HepG2 (cell line): ENCODE data around the gene TTC19. TPM values are rescaled to one million over a fixed set of nuclear protein-coding genes. Genes with fewer than 3 reads are reported as not detected.

Experiments used
- ATAC-seq: fragments of 200-7000 bp; cut with Tn5 transposase; 3 replicates; pipeline ENCODE4 v1.9.1; 2020; ENCODE audit warnings: mild to moderate bottlenecking, moderate library complexity
- BruUV-seq: library from RNA; stranded (reverse); fragments of 400-500 nt; replicated peaks from 2 replicates; lab custom pipeline; 2021; lab: Mats Ljungman, UMichigan
- CTCF ChIA-PET: fragments of 300-600 bp; formaldehyde crosslinking; extraction: SDS; loops from one replicate; lab custom pipeline; 2021; ENCODE audit warnings: low total read pairs, inconsistent platforms, low intra/inter-chr PET ratio; lab: Yijun Ruan, JAX
- POLR2A ChIA-PET: fragments of 350-600 bp; sonication (Branson Sonifier 250); formaldehyde crosslinking; loops from one replicate; lab custom pipeline; 2020; ENCODE audit warnings: antibody characterized with exemption, inconsistent platforms; lab: Yijun Ruan, JAX
- DNase-seq: peaks from one replicate; pipeline ENCODE4 v3.0.0-alpha.2; 2015; ENCODE audit warnings: low spot score
- FAIRE-seq: peaks from 3 replicates; lab custom pipeline; 2011; peaks lifted over from hg19 to GRCh38; lab: Jason Lieb, UNC
- H2AFZ ChIP-seq: one replicate; pipeline ENCODE4 v1.6.1; 2011; ENCODE audit warnings: low read length, inconsistent platforms
- H3K27ac ChIP-seq: fragments of 300-600 bp; 3 replicates; pipeline ENCODE4 v1.8.0; 2011; ENCODE audit warnings: mixed run types, mild to moderate bottlenecking, mixed read lengths, low read length, inconsistent platforms; ENCODE audit not compliant: insufficient read depth; ENCODE audit errors: extremely low read length
- H3K27me3 ChIP-seq, 2 experiments: fragments of 200-600 bp in 1 of 2; 2 replicates in 1 of 2; 3 replicates in 1 of 2; pipeline versions ENCODE4 v1.6.0 to v1.8.0; 2011; ENCODE audit warnings: low read length in 2 of 2, mild to moderate bottlenecking in 2 of 2, moderate library complexity in 2 of 2, inconsistent platforms in 1 of 2; ENCODE audit not compliant: insufficient read depth in 2 of 2, control insufficient read depth in 1 of 2
- H3K36me3 ChIP-seq, 2 experiments: fragments of 200-600 bp in 1 of 2; replicated peaks in 1 of 2; 2 replicates in 1 of 2; 3 replicates in 1 of 2; pipeline versions ENCODE4 v1.5.1 to v1.8.0; 2011; ENCODE audit warnings: low read length in 2 of 2, inconsistent platforms in 1 of 2; ENCODE audit not compliant: insufficient read depth in 2 of 2, control insufficient read depth in 1 of 2
- H3K4me1 ChIP-seq: 2 replicates; pipeline ENCODE4 v1.5.1; 2012; ENCODE audit warnings: low read length, inconsistent platforms; ENCODE audit not compliant: insufficient read depth
- H3K4me2 ChIP-seq: 2 replicates; pipeline ENCODE4 v1.6.0; 2011; ENCODE audit warnings: low read depth, low read length, inconsistent platforms
- H3K4me3 ChIP-seq, 3 experiments: fragments of 200-600 bp in 1 of 3; sonication (generic), shearing (Covaris generic) in 1 of 3; replicated peaks in 1 of 3; 2 replicates each; pipeline ENCODE4 v1.5.1; 2011 to 2016; ENCODE audit warnings: low read length in 3 of 3, inconsistent platforms in 2 of 3, low read depth in 2 of 3, mild to moderate bottlenecking in 2 of 3, control low read depth in 1 of 3, mixed read lengths in 1 of 3; ENCODE audit not compliant: insufficient read depth in 1 of 3
- H3K79me2 ChIP-seq: one replicate; pipeline ENCODE4 v1.6.1; 2011; ENCODE audit warnings: low read length, inconsistent platforms; ENCODE audit not compliant: insufficient read depth
- H3K9ac ChIP-seq: 2 replicates; pipeline ENCODE4 v1.6.0; 2011; ENCODE audit warnings: mild to moderate bottlenecking, low read depth, low read length, inconsistent platforms; ENCODE audit not compliant: insufficient read depth
- H3K9me3 ChIP-seq: 2 replicates; pipeline ENCODE4 v1.5.1; 2012; ENCODE audit warnings: mild to moderate bottlenecking, low read length
- H4K20me1 ChIP-seq: 2 replicates; pipeline ENCODE4 v1.6.0; 2011; ENCODE audit warnings: inconsistent platforms, mild to moderate bottlenecking, low read length, moderate library complexity; ENCODE audit not compliant: insufficient read depth
- CEBPG ChIP-seq: IDR thresholded peaks from 2 replicates; pipeline ENCODE4 v1.6.1; 2016
- ETV5 ChIP-seq: IDR thresholded peaks from 2 replicates; pipeline ENCODE4 v1.6.1; 2018; ENCODE audit warnings: missing biosample characterization, missing genetic modification reagents, inconsistent platforms, borderline replicate concordance
- FIP1L1 ChIP-seq: fragments of 200-400 bp; formaldehyde crosslinking; IDR thresholded peaks from 2 replicates; pipeline ENCODE4 v1.6.1; 2018; ENCODE audit warnings: low read depth, mild to moderate bottlenecking, low read length, moderate library complexity, borderline replicate concordance; ENCODE audit not compliant: insufficient read depth
- FOSL1 ChIP-seq: sonication (generic); formaldehyde crosslinking; IDR thresholded peaks from 2 replicates; pipeline ENCODE4 v1.9.0; 2021; ENCODE audit warnings: missing genetic modification reagents, borderline replicate concordance
- JUN ChIP-seq: sonication (generic); formaldehyde crosslinking; IDR thresholded peaks from 2 replicates; pipeline ENCODE4 v1.4.0; 2020; ENCODE audit warnings: mild to moderate bottlenecking, missing genetic modification reagents
- WIZ ChIP-seq: sonication (generic); formaldehyde crosslinking; IDR thresholded peaks from 2 replicates; pipeline ENCODE4 v1.5.1; 2020; ENCODE audit warnings: mild to moderate bottlenecking, missing genetic modification reagents
- ZNF30 ChIP-seq: sonication (generic); formaldehyde crosslinking; IDR thresholded peaks from 2 replicates; pipeline ENCODE4 v1.5.0; 2020; ENCODE audit warnings: mild to moderate bottlenecking, missing genetic modification reagents
- ZNF598 ChIP-seq: sonication (generic); formaldehyde crosslinking; IDR thresholded peaks from 2 replicates; pipeline ENCODE4 v1.5.1; 2020; ENCODE audit warnings: mild to moderate bottlenecking, missing genetic modification reagents, borderline replicate concordance
- ZNF672 ChIP-seq: sonication (generic); formaldehyde crosslinking; IDR thresholded peaks from 2 replicates; pipeline ENCODE4 v1.8.1; 2022; ENCODE audit warnings: missing genetic modification reagents
- ZNF772 ChIP-seq: sonication (generic); formaldehyde crosslinking; IDR thresholded peaks from 2 replicates; pipeline ENCODE4 v1.5.0; 2020; ENCODE audit warnings: mild to moderate bottlenecking, missing genetic modification reagents
- ZNF775 ChIP-seq: sonication (generic); formaldehyde crosslinking; IDR thresholded peaks from 2 replicates; pipeline ENCODE4 v1.4.0; 2020; ENCODE audit warnings: missing genetic modification reagents, mild to moderate bottlenecking, moderate library complexity, borderline replicate concordance
- WGBS: methylation state at CpG from one replicate; pipeline ENCODE4 v1.1.6; 2017; ENCODE audit warnings: low lambda C conversion rate; 5-methylcytosine and 5-hydroxymethylcytosine counted together
- in situ Hi-C: cut with HindIII; loops from 2 replicates; pipeline ENCODE4 v1.10.0; 2017; ENCODE audit warnings: low pct_unique_long_range_greater_than_20kb; ENCODE audit not compliant: extremely low pct_ligation_motif_present
- intact Hi-C: fragments of 100-400 bp; cut with micrococcal nuclease; formaldehyde crosslinking; loops from one replicate; pipeline ENCODE4 v1.10.0; 2022; ENCODE audit not compliant: unreplicated experiment
- polyA plus RNA-seq, 8 experiments: library from polyadenylated mRNA; depleted of rRNA in 3 of 8; stranded (reverse) in 7 of 8; unstranded in 1 of 8; fragments of >200 nt; fragmentation: Illumina TruSeq in 4 of 8; extraction: Trizol in 4 of 8; gene quantifications; 2 replicates each; pipeline versions ENCODE4 v1.2.1 to v1.2.3, GENCODE V29; 2011 to 2016; ENCODE audit warnings: low read depth in 4 of 8, missing spikeins in 1 of 8, mixed read lengths in 1 of 8; ENCODE audit not compliant: insufficient read depth in 1 of 8
- total RNA-seq, 5 experiments: library from RNA; depleted of rRNA; stranded (reverse); fragments of >200 nt; fragmentation: Illumina TruSeq; extraction: Trizol; gene quantifications; 2 replicates each; pipeline ENCODE4 v1.2.3, GENCODE V29; 2016; ENCODE audit warnings: low read depth in 1 of 5

Gene TTC19
- total and polyA plus RNA-seq, 2 of the 13 experiments (the other 11 are each of a cell fraction or from before 2014, with no cell fraction given) = 4.4 to 24.3 TPM

GRCh38 chr17:15957206-15957605, 42.4 kb upstream of the TTC19 start:
- Histone ChIP-seq H3K9ac (no peak overlapping the region), H3K4me3 (no peak overlapping the region), H3K4me1 (peaks cover 24% of the 10 kb centered on the region), H3K4me2 (no peak overlapping the region), H4K20me1 (no peaks in the 10 kb centered on the region), H3K27me3 (no peaks in the 10 kb centered on the region), H2AFZ (no peak overlapping the region), H3K9me3 (no peaks in the 10 kb centered on the region), H3K36me3 (peaks cover 0 to 1% of the 10 kb centered on the region in 2 experiments; a peak in 2 of 5 replicates), H3K79me2 (peaks cover 6% of the 10 kb centered on the region), H3K27ac (no peak overlapping the region)
- POLR2A ChIA-PET = no interaction called here
- CTCF ChIA-PET = no interaction called here
- in situ Hi-C loops (no loop called here), intact Hi-C loops (no loop called here)
- no peak for FAIRE-seq
- TF ChIP-seq ZNF672 (no peak), ETV5 (no peak), CEBPG (no peak), ZNF775 (no peak), ZNF598 (CRISPR knock-in tag) (no peak), WIZ (CRISPR knock-in tag) (no peak), ZNF30 (CRISPR knock-in tag) (no peak), ZNF772 (CRISPR knock-in tag) (no peak), FOSL1 (no peak), JUN (no peak), FIP1L1 (no peak)
- no peak for DNase-seq
- ATAC-seq = no peak
- WGBS = 95% methylated on average over 6 of the region's 6 CpGs
- no TSS peak for BruUV-seq
